Activated CD8-positive, alpha-beta T cell treated with anti-CD3 and anti-CD28 coated beads, Interleukin-2, amount 10 ng/mL, durations not matched to agents 7 days and 5 days (primary cell): ENCODE measurements around the gene DTNBP1. TPM values are rescaled to one million over a fixed set of nuclear protein-coding genes. Genes with fewer than 3 reads are reported as not detected.
A peak's percentile ranks its signal among the peaks of the same experiment; 100 is the strongest.

Source experiments
- ATAC-seq: fragments of 150-1000 bp; cut with Tn5 transposase; one replicate; pipeline ENCODE4 v1.10.0; 2021; ENCODE audit warnings: moderate library complexity
- CTCF ChIA-PET: fragments of 350-600 bp; sonication (Branson Sonifier 250); formaldehyde crosslinking; loops from one replicate; lab custom pipeline; 2021; ENCODE audit warnings: antibody characterized with exemption; lab: Charles Lee
- POLR2A ChIA-PET: fragments of 350-600 bp; sonication (Branson Sonifier 250); formaldehyde crosslinking; loops from one replicate; lab custom pipeline; 2021; ENCODE audit warnings: antibody characterized with exemption; lab: Charles Lee
- DNase-seq: peaks from one replicate; pipeline ENCODE4 v3.0.0-alpha.2; 2020
- H3K27ac Mint-ChIP-seq: one replicate; pipeline ENCODE4 v1.8.0; 2021; ENCODE audit warnings: mild to moderate bottlenecking, mixed read lengths
- H3K27me3 Mint-ChIP-seq: one replicate; pipeline ENCODE4 v1.8.0; 2021; ENCODE audit warnings: low read depth, mixed read lengths
- H3K36me3 Mint-ChIP-seq: one replicate; pipeline ENCODE4 v1.8.0; 2021; ENCODE audit warnings: low read depth, mixed read lengths
- H3K4me1 Mint-ChIP-seq: one replicate; pipeline ENCODE4 v1.8.0; 2021; ENCODE audit warnings: low read depth, mixed read lengths
- H3K4me3 Mint-ChIP-seq: one replicate; pipeline ENCODE4 v1.8.0; 2021; ENCODE audit warnings: mild to moderate bottlenecking, mixed read lengths
- H3K9me3 Mint-ChIP-seq: one replicate; pipeline ENCODE4 v1.8.0; 2022; ENCODE audit warnings: mixed read lengths; ENCODE audit not compliant: insufficient read depth
- total RNA-seq, 2 experiments: library from RNA; stranded (reverse); gene quantifications; one replicate each; pipeline ENCODE4 v1.2.3, GENCODE V29; 2021

Gene DTNBP1, protein sequence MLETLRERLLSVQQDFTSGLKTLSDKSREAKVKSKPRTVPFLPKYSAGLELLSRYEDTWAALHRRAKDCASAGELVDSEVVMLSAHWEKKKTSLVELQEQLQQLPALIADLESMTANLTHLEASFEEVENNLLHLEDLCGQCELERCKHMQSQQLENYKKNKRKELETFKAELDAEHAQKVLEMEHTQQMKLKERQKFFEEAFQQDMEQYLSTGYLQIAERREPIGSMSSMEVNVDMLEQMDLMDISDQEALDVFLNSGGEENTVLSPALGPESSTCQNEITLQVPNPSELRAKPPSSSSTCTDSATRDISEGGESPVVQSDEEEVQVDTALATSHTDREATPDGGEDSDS
- 10 to 100 TPM; 17.7 to 19.0 TPM for total RNA-seq

DNA sequence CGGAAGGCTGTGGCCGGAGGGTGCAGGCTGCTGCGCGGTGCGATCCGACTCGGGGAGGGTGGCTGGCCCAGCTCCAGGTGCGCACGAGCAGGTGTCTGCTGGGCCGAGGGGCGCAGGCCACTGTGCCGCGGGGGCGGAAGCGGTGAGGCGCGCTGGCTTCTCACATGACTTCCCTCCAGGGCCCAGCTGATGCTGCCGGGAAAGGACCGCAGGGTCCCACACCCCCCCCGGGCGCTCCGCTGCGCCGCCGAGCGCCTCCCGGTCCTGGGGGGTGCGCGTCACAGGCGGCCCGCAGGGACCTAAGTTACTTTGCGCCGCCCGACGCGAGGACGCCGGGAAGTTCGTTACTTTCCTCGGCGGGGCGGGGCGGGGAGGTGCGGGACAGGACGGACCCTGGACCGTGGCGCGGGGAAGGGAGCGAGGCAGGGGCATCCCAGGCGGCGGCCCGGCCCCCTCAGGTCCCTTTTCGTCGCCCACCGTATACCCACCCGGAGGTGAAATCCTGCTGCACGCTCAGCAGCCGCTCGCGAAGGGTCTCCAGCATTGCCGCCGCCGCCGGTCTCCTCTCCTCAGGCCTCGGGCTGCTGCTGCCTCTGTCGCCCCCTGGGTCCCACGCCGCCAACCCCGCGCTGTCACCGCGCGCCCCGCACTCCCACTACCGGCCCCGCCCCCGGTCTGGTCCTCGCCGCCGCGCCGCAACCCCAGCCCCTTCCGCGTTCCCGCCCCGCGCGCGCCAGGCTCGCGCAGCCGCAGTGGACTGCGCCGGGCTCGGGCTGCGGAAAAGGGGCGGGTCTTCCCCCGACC lies at the start of gene DTNBP1:
TSS of gene DTNBP1 (minus strand) at position 703 of the 804 bp plus-strand sequence. CDS start at position 544, 159 bp downstream.
- Mint-ChIP-seq H3K4me1 (peaks cover 24% of the 10 kb centered on the region), H3K27ac (peak within 1 kb of the TSS; percentile 78), H3K27me3 (peaks cover 15% of the 10 kb centered on the region), H3K36me3 (peaks cover 14% of the 10 kb centered on the region), H3K4me3 (peak within 1 kb of the TSS; percentile 80), H3K9me3 (no peaks in the 10 kb centered on the region)
- ATAC-seq (peak; percentile 82), DNase-seq (peak; percentile 82)
- ChIA-PET POLR2A (interaction anchor here (0.5 to 1.9 kb wide), 6 partner anchors 10 to 574 kb away, joined by 3 to 9 read pairs (median 3); partner anchors contain the start of gene MYLIP), CTCF (interaction anchor here (1.0 to 1.8 kb wide), 2 partner anchors 11 to 521 kb away, joined by 3 to 5 read pairs; no protein-coding TSS in a partner anchor)

GRCh38 chr6:15709651-15710269 lies 46.9 kb upstream of the DTNBP1 start:
- no peaks in the 10 kb centered on the region for H3K9me3 Mint-ChIP-seq
- DNase-seq, result no peak
- H3K27me3 Mint-ChIP-seq, result peaks cover 5% of the 10 kb centered on the region
- H3K4me3 Mint-ChIP-seq, result no peak overlapping the region
- ATAC-seq, result no peak
- H3K36me3 Mint-ChIP-seq, result no peaks in the 10 kb centered on the region
- ChIA-PET POLR2A (no interaction called here), CTCF (no interaction called here)
- no peaks in the 10 kb centered on the region for H3K4me1 Mint-ChIP-seq
- H3K27ac Mint-ChIP-seq, result no peak overlapping the region

DNA sequence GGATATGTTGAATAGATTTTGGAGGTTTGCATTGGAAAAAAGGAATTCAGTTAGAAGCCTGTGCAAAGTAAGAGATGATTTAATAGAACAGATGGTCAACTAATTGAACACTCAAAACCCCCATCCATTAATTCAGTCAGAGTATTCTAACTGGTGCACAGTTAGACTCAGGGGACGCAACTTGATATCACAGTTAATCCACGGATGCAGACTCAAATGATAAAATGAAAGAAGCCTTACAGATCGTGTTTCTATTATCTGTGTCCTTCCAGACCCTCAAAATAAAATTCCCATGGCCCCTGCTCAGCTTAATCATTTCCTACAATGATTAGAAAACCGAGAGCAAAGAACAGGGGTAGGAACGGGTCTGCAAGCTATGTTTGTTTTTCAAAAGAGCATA lies 45.4 kb upstream of the DTNBP1 start:
- no peak for ATAC-seq
- H3K27ac Mint-ChIP-seq, result no peak overlapping the region
- CTCF ChIA-PET, result interaction anchor here (1.0 kb wide), 1 partner anchor 17 kb away, joined by 3 read pairs; no protein-coding TSS in a partner anchor
- DNase-seq, result no peak
- POLR2A ChIA-PET, result no interaction called here
- no peaks in the 10 kb centered on the region for H3K4me1 Mint-ChIP-seq
- peaks cover 7% of the 10 kb centered on the region for H3K9me3 Mint-ChIP-seq
- no peaks in the 10 kb centered on the region for H3K36me3 Mint-ChIP-seq
- H3K4me3 Mint-ChIP-seq, result no peak overlapping the region
- H3K27me3 Mint-ChIP-seq, result peaks cover 5% of the 10 kb centered on the region

GRCh38 chr6:15705981-15706380 lies 43.2 kb upstream of the DTNBP1 start:
- H3K36me3 Mint-ChIP-seq, result no peaks in the 10 kb centered on the region
- ATAC-seq (no peak), DNase-seq (no peak)
- ChIA-PET CTCF (interaction anchor here (1.2 kb wide), 1 partner anchor 477 kb away, joined by 3 read pairs; no protein-coding TSS in a partner anchor), POLR2A (no interaction called here)
- no peak overlapping the region for H3K27ac Mint-ChIP-seq
- H3K27me3 Mint-ChIP-seq, result peaks cover 8% of the 10 kb centered on the region
- H3K9me3 Mint-ChIP-seq, result peaks cover 9% of the 10 kb centered on the region
- no peak overlapping the region for H3K4me3 Mint-ChIP-seq
- no peaks in the 10 kb centered on the region for H3K4me1 Mint-ChIP-seq

DNA sequence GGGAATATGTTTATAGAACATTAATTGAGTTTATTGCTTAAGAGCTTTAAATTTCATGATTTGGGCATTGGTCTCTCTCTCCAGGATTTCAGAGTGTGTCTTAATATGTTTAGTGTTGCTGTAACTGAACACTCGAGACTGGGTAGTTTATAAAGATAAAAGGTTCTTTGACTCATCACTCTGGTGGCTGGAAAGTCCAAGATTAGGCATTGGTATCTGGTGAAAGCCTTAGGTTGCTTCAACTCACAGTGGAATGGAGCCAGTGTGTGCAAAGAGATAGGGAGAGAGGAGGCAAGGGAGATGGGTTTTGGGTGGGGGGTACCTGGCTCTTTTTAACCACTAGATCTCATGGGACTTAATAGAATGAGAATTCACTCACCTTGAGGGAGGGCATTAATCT lies 35.6 kb upstream of the DTNBP1 start:
- Mint-ChIP-seq H3K27ac (no peak overlapping the region), H3K4me3 (no peak overlapping the region), H3K36me3 (no peaks in the 10 kb centered on the region), H3K9me3 (peaks cover 4% of the 10 kb centered on the region), H3K27me3 (peaks cover 19% of the 10 kb centered on the region), H3K4me1 (no peaks in the 10 kb centered on the region)
- POLR2A ChIA-PET, result no interaction called here
- CTCF ChIA-PET, result interaction anchor here (1.3 kb wide), 1 partner anchor 507 kb away, joined by 3 read pairs; no protein-coding TSS in a partner anchor
- ATAC-seq (no peak), DNase-seq (no peak)

GRCh38 chr6:15697895-15698294 lies 35.1 kb upstream of the DTNBP1 start:
- DNase-seq (no peak), ATAC-seq (no peak)
- no peaks in the 10 kb centered on the region for H3K4me1 Mint-ChIP-seq
- no peaks in the 10 kb centered on the region for H3K36me3 Mint-ChIP-seq
- CTCF ChIA-PET, result interaction anchor here (1.3 kb wide), 1 partner anchor 508 kb away, joined by 3 read pairs; no protein-coding TSS in a partner anchor
- H3K9me3 Mint-ChIP-seq, result no peaks in the 10 kb centered on the region
- H3K27me3 Mint-ChIP-seq, result peaks cover 19% of the 10 kb centered on the region
- POLR2A ChIA-PET, result no interaction called here
- no peak overlapping the region for H3K4me3 Mint-ChIP-seq
- no peak overlapping the region for H3K27ac Mint-ChIP-seq

- H3K27me3 Mint-ChIP-seq, result peaks cover 9% of the 10 kb centered on the region
- H3K27ac Mint-ChIP-seq, result no peak overlapping the region
- ChIA-PET CTCF (interaction anchor here (0.5 to 3.2 kb wide), 44 partner anchors 9 to 526 kb away, joined by 3 to 54 read pairs (median 4); partner anchors contain the start of gene MYLIP), POLR2A (no interaction called here)
- H3K4me1 Mint-ChIP-seq, result peaks cover 9% of the 10 kb centered on the region
- peak; percentile 99 for ATAC-seq
- no peak overlapping the region for H3K4me3 Mint-ChIP-seq
- no peaks in the 10 kb centered on the region for H3K9me3 Mint-ChIP-seq
- peak; percentile 87 for DNase-seq
- H3K36me3 Mint-ChIP-seq, result no peaks in the 10 kb centered on the region
Measured at GRCh38 chr6:15691250-15691869, 28.5 kb upstream of the DTNBP1 start.

GRCh38 chr6:15690510-15690909 lies 27.7 kb upstream of the DTNBP1 start:
- Mint-ChIP-seq H3K36me3 (no peaks in the 10 kb centered on the region), H3K9me3 (no peaks in the 10 kb centered on the region), H3K27ac (no peak overlapping the region), H3K27me3 (peaks cover 9% of the 10 kb centered on the region), H3K4me3 (no peak overlapping the region), H3K4me1 (peaks cover 9% of the 10 kb centered on the region)
- CTCF ChIA-PET, result no interaction called here
- POLR2A ChIA-PET, result no interaction called here
- DNase-seq, result no peak
- ATAC-seq, result no peak

- Mint-ChIP-seq H3K4me3 (no peak overlapping the region), H3K4me1 (peaks cover 9% of the 10 kb centered on the region)
Measured at GRCh38 chr6:15689586-15690482, 27.0 kb upstream of the DTNBP1 start.

GRCh38 chr6:15685619-15686018 lies 22.8 kb upstream of the DTNBP1 start:
- ATAC-seq (no peak), DNase-seq (no peak)
- Mint-ChIP-seq H3K27ac (no peak overlapping the region), H3K4me1 (peaks cover under 1% of the 10 kb centered on the region), H3K27me3 (peaks cover 21% of the 10 kb centered on the region), H3K36me3 (no peaks in the 10 kb centered on the region), H3K9me3 (no peaks in the 10 kb centered on the region), H3K4me3 (no peak overlapping the region)
- ChIA-PET POLR2A (no interaction called here), CTCF (interaction anchor here (2.2 kb wide), 1 partner anchor 498 kb away, joined by 8 read pairs; no protein-coding TSS in a partner anchor)

More at GRCh38 chr6:15689586-15690482, 27.0 kb upstream of the DTNBP1 start:
- H3K36me3 Mint-ChIP-seq, result no peaks in the 10 kb centered on the region
- H3K9me3 Mint-ChIP-seq, result no peaks in the 10 kb centered on the region
- ChIA-PET POLR2A (no interaction called here), CTCF (no interaction called here)
- peaks cover 4% of the 10 kb centered on the region for H3K27me3 Mint-ChIP-seq
- DNase-seq, result no peak
- no peak overlapping the region for H3K27ac Mint-ChIP-seq
- ATAC-seq, result no peak
